Measurements from ENCODE around the gene HIC2.
"Not testable (repeated sequence)": the region's sequence is repeated elsewhere in the genome, so short reads cannot be mapped to it uniquely, and the experiment has no call there.

Gene HIC2

DNA sequence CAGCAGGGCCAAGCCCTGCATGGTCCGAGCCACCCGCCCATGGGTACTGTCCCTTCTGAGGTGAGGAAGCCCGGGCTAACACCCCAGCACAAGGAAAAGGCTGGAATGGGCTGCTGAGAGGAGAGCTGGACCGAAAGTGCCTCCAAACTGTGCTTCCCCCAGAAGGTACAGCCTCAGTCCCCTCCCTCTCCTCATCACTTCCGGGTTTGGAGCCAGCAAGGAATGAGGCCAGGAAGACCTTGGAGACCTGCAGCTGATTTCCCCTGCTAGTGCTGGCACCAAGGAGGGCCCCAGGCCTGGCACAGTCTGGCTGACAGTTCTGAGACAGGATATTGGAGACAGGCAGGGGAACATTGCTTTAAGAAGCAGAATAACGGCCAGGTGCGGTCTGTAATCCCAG lies 81.3 kb downstream of the HIC2 start:
- not testable (repeated sequence) for DNase-seq

DNA sequence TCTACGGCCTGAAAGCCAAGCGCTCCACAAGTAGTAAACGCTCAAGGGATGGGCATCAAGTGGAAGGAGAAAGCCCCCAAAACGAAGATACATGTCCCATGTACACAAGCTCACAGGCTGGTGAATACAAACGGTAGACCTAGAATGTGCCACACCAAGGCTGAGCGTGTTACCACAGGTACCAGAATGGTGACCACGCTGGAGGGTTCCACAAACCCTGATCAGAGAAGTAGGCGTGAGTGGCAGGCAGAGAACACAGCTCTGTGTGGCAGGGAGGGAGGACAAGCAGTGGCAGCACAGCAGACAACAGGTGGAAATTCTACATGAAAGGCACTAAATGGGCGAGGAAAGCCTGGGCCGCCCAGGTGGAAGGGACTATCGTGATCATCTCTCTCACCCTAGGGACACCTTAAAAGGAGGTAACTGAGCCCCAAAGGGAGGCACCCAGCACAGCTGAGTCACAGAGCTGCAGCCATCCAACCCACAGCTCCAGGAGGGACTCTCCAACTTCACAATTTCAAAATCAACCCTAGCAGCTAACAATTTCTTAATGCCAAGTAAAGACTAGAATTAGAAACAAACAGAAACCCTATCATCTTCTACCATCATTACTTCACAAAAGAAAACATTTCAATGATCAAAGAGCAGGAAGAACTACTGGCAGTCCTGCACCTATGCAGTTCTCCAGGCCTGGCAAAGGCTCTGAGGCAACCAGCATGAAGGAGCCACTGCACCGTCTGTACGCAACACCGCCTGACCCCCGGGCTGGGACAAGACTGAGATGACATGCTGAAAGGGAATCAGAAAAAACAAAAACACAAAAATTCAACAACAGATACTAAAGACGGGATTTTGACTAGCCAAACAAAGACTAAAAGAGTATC lies 82.7 kb downstream of the HIC2 start:
- not testable (repeated sequence) for DNase-seq
